HG02759 (cell line): ENCODE measurements around the gene FHOD1.
A peak's percentile ranks its signal among the peaks of the same experiment; 100 is the strongest.

Source experiments
- ATAC-seq: cut with Tn5 transposase; IDR thresholded peaks from one replicate; pipeline ENCODE4 v1.9.1; 2021; ENCODE audit warnings: mild to moderate bottlenecking, moderate library complexity; ENCODE audit not compliant: unreplicated experiment

Gene FHOD1

GRCh38 chr16:67277999-67278772, 30.9 kb upstream of the FHOD1 start:
- ATAC-seq = no peak

DNA sequence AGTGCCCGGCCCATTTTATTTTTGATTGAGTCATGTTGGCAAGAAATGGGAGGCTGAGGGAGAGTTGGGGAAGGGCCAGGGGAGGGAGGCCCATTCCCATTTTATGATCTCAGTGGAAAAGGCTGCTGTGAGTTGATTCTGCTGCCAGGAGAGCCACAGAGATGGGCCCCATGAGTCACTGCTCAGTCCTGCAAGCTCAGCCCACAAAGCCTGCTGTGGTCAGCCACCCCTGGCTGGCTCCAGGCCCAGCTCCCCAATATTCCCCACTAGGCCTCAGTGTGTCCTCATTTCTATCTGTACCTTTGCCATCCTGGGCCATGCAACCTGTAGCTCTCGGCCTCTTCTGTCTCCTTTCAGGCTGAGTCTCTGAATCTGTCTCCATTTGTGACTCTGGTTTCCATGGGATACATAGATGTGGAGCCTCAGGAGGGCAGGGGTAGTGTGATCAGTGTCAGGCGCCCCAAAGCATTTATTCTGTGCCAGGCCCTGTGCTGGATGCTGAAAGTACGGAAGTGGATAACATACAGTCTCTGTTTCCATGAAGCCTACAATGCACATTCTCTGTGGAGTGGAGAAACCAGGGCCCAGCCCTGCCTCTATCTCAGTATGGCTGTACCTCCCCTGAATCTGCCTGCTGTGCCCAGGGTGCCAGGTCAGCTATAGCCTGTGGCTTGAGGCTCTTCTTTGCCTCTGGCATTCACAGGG, 30.2 kb upstream of the FHOD1 start:
- ATAC-seq = no peak

DNA sequence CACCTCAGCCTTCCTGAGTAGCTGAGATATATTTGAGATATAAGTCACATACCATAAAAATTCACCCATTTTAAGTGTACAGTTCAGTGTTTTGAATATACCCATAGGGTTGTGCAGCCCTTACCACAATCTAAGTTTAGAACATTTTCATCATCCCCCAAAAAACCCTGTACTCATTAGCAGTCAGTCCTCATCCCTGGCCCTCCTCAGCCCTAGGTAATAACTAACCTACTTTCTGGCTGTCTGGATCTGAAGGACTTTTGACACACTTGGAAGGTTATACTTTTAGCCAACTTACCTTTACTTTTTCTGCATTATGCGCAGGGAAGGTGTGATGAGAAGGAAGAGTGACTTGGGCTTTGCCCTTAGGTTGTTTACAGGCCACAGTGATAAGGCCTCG, 28.0 kb upstream of the FHOD1 start:
- ATAC-seq = no peak

- no peak for ATAC-seq
Measured at GRCh38 chr16:67271446-67271845, 24.2 kb upstream of the FHOD1 start.

DNA sequence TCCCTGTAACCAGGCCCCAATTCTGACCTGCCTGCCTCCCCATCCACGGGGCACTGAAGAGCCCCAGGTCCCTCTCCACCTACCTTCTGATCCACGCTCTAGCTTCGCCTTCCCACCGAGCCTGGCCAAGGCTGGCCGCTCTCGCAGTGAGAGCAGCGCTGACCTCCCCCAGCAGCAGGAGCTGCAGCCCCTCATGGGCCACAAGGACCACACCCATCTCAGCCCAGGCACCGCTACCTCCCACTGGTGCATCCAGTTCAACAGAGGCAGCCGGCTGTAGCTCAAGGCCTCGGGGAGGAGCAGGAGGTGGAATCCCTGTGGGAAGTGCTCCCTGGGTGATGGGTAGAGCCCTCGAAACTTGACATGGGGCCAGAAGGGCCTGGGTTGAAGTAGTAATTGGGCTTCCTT, 23.7 kb upstream of the FHOD1 start:
- no peak for ATAC-seq

DNA sequence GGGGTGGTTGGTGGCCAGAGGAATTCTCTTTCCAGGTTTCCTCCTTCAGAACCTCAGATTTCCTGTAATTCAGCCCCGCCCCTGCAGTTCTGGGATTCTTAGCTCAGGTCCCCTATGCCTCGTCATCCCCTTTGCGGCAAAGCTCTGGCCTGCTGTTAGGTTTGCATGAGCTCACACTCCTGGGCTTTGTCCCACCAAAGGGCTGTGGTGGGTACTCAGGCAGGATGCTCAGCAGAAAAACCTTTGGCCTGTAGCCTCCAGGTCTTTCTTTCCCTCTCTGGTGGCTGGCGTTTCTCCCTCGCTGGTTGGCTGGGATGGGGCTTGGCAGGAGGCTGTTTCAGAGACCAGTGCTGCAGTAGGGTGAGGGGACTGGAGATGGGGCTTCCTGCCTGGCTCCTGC, 22.5 kb upstream of the FHOD1 start:
- ATAC-seq = no peak

DNA sequence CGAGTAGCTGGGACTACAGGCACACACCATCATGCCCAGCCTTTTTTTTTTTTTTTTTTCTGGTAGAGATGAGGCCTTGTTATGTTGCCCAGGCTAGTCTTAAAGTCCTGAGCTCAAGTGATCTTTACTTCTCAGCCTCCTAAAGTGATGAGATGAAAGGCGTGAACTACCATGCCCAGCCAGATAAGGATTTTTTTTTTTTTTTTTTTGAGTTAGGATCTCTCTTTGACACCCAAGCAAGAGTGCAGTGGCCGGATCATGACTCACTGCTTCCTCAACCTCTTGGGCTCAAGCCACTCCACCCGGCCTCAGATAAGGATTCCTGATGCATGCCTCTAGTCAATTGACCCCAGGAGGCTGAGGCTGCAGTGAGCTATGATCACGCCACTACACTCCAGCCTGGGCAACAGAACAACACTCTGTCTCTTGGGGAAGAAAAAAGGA, 20.9 kb upstream of the FHOD1 start:
- ATAC-seq = no peak

DNA sequence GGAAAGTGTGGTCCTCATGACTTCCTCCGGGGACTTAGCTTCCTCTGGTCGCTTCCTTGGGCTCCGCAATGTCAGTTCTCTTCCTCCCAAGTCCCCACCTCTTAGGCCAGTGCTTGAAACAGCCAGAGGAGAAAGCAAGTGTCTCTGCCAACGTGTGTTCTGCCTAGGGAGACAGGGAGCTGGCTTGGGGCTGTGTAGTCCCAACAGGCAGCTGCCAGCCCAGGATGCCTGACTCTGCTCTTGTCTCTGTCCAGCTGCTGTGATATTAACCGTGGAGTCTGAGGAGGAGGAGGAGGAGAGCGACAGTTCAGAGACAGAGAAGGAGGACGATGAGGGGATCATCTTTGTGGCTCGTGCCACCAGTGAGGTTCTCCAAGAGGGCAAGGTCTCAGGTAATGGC, 18.6 kb upstream of the FHOD1 start:
- ATAC-seq = no peak

DNA sequence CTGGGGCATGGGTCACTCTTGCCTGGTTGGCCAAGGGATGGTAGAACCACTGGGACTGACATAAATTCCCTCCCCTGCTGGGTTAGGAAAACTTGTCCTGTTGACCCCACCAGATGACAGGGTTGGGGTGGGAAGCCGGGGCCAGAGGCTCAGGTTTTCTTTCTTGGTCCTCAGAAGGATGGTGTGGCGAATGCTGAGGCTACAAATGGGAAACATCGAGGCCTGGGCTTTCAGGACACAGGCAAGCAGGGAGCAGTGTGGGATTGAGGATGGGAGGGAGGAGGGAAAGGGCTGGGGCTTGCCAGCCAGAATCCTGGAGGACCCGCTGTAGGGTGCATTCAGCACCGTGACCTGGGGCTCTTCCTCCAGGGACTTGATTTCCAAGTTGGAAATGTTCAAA, 17.6 kb upstream of the FHOD1 start:
- ATAC-seq = no peak

DNA sequence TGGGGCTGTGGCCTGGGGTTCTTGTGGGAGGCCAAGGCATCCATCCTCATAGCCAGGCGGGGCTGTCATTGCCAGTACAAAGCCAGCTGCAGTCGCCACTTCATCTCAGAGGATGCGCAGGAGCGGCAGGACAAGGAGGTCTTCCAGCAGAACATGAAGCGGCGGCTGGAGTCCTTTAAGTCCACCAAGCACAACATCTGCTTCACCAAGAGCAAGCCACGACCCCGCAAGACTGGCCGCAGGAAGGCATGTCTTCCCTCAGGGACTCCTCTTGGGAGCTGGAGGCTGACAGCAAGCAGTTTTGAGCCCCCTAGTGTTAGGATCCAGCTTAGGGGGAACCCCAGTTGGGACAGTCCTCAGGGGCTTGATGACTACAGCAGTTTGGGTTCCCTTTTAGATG, 17.0 kb upstream of the FHOD1 start:
- ATAC-seq = no peak

- no peak for ATAC-seq
Measured at GRCh38 chr16:67263201-67263600, 15.9 kb upstream of the FHOD1 start.

DNA sequence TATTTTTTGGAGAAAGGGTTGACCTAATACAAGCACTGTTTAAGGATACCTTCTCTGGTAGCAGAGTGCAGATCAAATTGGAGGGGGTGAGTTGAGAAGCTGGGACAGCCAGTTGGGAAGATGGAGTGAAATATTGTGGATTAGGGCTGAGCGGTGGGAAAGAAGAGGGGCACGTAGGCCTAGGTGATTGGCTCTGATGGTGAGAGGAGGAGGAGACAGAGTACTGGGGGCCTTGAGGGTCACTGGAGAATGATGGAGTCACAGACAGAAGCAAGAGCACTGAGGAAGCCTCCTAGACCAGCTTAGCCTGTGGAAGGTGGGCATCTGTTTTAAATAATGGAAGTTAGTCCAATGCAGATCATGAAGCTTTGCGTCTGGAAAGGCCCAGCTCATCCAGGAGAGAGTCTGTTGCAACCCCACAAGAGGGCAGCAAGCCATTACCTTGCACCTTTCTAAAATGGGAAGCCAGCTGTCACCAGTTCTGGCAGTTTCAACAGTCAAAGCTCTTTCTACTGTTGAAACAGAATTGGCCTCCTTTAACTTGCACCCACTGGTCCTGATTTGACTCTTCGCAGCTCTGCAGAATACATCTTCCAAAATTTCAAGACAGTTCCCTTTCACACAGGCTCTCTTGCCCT, 13.3 kb upstream of the FHOD1 start:
- ATAC-seq = peak; percentile 52

- ATAC-seq = no peak
Measured at GRCh38 chr16:67259705-67260104, 12.4 kb upstream of the FHOD1 start.

GRCh38 chr16:67258161-67258835, 11.0 kb upstream of the FHOD1 start:
- ATAC-seq = no peak

GRCh38 chr16:67257486-67258160, 10.3 kb upstream of the FHOD1 start:
- no peak for ATAC-seq

DNA sequence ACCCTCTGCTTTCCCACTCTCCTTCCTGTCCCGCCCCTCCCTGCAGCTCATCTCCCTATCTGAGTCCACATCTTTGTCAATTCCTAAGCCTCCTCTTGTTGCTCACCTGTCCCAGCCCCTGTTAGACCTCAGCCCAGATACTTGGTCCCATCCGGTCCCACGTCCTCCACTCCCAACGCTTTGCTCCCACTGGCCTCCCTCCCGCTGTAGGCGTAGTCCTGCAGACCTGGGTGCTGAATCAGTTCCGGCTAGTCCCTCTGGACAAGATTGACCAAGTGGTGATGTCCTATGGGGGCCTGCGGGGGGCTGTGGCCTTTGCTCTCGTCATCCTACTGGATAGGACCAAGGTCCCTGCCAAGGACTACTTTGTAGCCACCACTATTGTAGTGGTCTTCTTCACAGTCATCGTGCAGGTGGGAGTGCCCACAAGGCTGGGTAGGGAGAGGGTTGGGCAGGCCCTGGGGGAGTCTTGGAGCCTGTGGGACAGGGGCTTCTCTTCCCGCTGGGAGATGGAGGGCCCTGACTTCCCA, 9.5 kb upstream of the FHOD1 start:
- no peak for ATAC-seq

DNA sequence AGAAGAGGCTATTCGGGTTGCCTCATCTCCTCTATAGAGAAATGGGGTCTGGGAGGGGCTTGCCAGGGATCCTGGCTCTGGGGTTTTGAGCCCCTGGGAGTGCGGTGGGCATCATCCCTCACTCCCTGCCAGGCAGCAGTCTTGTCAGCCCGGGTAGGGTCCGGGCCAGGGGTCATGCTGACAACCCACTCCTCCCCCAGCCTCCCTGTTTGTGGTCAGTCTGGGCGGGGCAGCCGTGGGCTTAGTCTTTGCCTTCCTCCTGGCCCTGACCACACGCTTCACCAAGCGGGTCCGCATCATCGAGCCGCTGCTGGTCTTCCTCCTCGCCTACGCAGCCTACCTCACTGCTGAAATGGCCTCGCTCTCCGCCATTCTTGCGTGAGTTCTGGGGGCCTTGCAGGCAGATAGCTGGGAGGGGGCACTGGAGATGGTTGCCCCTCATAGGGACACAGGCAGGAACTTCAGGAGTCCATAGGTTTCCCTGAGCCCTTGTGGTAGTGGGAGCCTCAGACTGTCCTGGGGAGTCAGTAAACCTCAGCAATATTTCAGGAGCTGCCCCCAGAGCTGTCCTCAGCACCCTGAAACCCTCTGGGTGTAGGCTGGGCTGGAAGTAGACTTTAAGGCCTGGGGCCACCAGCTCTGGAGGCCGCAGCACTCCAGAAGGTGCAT, 8.4 kb upstream of the FHOD1 start:
- ATAC-seq = no peak

DNA sequence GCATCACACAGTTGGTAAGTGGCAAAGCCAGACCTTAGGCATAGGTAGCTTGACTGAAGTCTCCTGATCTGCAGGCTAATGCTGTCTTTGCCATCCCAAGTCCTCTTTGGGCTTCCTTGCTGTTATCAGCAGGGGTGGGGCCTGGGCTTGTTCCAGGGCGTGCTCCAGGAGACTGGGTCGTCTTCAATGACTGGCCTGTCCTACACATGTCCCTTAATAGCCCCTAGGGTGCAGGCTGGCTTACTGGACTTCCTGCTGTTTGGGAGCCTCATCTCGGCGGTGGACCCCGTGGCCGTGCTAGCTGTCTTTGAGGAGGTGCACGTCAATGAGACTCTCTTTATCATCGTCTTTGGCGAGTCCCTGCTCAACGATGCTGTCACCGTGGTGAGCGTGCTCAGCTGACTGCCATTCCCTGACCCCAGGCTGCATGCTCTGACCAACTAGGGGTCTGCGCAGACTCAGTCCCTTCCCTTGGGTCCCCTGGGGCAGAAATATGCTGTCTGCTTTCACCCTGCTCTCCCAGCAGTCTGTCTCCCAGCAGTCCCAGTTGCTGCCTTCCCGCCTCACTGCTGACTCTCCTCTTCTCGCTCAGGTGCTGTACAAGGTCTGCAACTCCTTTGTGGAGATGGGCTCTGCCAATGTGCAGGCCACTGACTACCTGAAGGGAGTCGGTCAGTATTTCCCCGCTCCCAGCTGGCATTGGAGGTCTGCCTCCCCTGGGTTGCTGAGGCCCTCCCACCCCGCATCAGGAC, 7.7 kb upstream of the FHOD1 start:
- no peak for ATAC-seq
